Kasumi-1 (cell line): ENCODE data around the gene GOLM1.

Source experiments
- DNase-seq, 2 experiments: peaks; one replicate each; lab custom pipeline; 2025; lab: John Stamatoyannopoulos, UW

Gene GOLM1

DNA sequence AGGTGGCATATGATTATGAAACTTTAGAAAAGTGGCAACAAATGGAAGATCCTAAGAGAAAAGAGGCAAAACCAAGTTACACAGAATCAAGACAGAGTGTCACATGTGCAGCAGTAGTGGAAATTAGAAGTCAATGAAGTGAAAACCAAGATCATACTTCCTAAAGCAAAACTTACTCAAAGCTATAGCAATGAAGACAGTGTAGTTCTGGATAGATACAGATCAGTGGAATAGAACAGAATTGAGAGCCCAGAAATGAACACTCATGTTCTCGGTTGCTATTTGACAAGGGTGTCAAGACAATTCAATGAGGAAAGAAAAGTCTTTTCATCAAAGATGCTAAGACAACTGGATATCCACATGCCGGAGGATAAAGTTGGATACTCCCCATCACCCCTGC, 114.9 kb downstream of the GOLM1 start:
- no peak for DNase-seq

DNA sequence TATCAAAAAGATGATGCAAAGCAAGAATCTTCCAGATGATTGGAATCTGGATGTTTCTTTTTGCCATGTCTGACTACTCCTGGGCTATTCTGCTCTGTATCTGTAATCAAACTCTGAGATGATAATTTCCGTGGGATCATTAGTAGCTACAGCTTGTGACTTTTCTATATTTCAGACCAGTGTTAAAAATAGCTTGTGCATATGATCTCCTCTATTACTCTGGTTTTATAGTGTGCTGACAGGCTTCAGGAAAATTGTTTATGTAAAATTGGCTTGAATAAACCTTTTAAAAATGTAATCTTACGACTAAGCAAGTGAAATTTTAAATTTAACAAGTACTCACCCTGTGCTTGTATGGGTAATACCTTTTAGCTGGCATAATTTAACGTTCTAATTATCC, 118.0 kb downstream of the GOLM1 start:
- DNase-seq = no peak

DNA sequence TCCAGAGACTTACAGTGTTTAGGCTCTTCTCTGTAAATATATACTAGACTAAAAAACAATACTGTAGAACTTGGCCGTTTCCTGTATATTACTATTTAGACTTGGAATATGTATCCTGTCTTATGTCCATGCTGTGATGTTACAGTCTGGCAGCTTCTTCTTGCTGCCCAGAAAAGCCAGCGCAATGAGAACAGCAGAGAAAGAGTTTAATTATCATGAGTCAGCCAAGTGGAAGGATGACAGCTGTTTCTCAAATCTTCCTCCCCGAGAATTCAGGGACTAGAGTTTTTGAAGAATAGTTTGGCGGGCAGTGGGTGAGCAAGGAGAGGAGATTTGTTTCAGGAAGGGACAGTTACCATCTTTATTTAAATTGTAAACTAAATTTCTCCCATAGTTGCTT, 120.9 kb downstream of the GOLM1 start:
- no peak for DNase-seq
